ENCODE results near the gene ABCC4.

The ABCC4 gene

DNA sequence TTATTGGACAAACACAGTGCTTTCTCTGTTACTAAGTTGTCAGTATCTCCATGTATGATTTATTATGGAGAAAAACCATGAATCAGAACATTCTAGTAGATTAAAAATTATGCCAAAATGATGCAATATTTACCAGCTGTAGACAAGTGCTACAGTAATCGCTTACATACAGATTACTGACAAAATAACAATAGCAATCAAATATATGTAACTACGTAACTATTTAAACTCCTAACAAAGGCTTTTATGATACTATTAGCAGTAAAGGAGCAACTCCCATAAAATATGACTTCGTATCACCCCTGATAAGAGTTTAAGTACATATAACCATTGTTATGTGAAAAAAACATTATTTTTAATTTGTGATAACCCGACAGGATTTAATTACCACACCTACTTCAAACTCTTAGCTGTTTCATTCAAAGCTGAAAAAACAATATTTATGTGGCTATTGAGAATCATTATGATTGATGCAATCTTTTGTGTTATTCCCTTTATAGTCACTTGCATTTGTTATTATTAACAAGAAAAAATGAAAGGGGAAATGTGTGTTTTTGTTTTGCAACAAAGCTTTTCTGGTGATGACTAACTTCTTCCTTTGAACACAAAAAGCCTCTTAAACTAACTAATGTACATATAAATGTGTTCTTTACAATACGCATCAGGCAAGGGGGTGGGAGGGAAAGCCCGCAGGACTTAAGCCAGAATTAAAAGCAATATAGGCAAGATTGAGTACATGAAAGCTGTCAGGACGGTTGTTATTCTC, 147.4 kb downstream of the ABCC4 start:
- no peak for DNase-seq

DNA sequence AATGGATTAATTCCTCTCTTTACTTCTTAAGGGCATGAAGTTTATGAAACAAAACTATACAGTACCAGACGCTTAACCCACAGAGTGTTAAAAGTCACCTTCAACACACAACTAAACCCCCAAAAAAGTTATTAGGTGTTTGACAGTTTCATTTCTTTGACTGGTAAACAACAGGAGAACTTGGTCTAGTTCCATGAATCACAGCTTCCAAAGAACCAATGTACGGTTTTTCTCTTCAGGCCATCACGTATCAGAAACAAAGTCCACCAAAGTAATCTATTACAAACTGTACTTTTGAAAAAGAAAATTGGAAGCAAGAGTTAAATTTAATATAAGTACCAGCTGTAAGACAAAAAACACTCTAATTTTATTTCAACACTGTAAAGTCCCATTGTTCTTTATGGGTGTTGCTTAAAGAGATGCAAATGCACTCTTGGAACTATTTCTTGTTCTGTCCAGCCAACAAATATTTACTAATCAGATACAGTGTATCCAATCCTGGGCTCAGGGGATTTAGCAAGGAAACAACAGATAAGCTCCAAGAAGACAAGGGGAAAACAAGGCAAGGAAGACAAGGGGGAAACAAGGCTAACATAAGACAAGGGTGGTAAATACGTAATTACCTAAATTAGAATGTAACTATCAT, 149.2 kb downstream of the ABCC4 start:
- DNase-seq: no peak

DNA sequence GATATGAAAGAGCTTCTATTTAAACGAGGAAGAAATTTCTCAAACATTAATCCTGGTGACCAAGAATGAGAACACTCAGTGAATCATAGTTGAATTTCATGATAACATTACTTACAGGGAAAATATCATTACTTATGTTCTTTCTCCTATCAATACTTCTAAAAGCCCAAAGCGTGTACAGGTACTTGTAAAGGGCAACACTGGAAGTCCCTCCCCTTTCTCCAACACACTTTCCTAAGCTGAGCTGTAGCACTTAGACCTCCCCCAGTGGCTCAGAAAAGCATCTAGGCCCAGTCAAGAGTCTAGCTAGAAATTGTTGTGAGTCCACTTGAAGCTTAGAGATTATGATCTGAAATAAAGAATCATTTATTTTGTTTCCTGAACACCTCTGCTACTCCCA, 150.7 kb downstream of the ABCC4 start:
- DNase-seq: no peak

DNA sequence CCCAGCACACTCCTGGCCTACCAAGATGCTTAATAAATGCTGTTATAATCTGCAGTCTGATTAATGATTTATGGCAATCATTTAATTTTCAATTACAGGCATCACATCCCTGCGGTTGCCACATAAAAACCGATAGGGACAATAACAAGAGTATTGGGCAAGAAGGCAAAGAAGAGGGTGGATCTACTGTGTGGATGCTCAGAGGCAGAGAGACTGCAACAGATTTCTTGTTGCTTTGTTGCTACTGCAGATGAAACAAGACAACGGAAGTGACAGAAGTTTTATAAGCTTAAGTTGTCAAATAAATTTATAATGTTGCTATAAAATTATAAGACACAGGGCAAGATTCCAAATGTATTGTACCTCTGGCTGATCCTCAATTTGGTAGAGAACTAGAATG, 154.8 kb downstream of the ABCC4 start:
- DNase-seq: no peak

DNA sequence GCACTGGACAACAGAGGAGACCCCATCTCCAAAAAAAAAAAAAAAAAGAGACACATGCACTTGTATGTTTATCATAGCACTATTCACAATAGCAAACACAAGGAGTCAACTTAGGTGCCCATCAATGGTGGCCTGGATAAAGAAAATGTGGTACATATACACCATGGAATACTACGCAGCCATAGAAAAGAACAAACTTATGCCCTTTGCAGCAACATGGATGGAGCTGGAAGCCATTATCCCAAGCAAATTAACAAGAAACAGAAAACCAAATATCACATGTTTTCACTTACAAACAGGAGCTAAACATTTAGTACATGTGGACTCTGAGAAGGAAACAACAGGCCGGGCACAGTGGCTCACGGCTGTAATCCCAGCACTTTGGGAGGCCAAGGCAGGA, 155.7 kb downstream of the ABCC4 start:
- no peak for DNase-seq

DNA sequence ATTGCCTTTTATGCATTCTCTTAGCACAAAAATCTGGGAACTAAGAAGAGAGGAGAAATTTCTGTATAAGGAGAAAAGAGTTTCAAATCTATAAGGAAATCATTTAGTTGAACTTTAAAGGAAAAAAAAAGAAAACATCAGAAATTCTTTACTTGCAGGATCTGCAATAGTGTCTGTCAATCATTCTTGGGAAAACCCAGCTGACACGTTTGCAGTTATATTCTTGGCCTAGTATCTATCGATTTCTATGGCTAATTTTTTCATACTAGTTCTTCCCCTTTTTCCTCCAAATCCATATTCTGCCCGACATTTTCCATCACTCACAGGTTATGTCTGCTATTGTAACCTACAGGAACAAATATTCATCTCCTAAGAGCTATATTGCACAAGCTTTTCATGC, 160.7 kb downstream of the ABCC4 start:
- DNase-seq: no peak

DNA sequence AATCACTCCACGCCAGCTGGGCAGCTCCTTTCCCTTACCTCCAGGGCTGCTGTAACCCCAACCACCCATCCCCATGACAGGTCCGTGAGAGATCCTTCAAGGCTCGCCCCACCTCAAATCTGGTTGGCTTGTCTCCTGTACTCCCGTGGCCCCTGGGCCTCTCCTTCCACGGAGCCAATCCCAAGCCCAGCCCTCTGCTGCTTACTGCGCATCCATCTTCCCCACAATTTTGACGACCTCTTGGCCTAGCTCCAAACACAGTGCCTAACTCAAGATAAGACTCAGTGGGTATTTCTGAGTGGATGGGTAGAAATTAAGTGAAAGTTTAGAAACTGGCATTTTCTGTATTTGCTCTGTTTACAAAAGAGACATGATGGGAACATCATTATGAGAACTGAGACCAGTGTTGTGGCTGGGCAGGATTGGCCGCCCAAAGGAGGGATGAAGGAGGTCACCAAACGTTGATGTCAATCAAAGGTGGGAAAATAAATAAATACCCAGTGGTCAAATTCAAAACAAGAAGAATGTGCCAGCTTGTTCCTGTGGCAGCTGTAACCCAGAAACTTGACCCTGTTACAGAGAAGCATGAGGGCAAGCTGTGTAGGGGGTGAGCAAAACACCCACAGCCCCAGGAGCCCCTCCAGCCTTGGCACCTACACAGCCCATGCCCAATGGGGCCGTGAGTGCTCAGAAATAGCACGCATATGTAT, 162.2 kb downstream of the ABCC4 start:
- DNase-seq: no peak

DNA sequence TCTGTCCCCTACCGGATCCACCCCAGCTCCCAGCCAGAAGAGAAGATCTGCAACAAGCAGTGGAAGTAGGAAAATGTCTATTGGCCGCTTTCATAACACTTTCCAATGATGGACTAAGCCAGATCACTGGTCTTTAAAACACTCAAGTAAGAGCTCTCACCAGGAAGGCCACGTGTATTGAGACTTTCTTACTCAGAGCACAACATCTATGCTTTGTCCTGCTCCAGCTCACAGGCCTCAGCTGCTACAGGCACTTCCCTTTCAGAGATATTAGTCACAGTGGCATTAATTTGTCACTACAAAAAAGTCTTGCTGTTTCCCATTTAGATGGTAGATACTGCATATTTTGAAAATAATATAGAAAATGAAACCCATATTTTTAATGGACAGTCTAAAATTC, 164.2 kb downstream of the ABCC4 start:
- peak in 1 of 5 donors; percentile 29 for DNase-seq

DNA sequence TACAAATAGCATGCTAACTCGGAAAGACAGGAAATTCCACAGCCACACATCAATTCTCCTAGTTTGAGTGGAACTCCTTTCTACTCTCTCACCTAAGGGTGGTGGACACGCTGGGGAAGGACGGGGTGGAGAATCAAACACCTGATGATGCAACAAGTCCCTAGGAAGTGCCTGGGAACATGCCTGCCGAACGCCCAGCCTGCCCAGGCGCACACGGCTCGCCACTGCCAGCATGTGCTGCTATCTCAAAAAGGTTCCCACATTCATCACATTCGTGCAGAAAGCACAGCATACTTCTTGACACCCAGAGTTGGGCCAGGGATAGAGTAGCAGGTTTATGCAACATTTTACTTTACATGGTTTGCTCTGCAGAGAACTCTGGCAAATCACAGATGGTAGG, 164.6 kb downstream of the ABCC4 start:
- DNase-seq: no peak

DNA sequence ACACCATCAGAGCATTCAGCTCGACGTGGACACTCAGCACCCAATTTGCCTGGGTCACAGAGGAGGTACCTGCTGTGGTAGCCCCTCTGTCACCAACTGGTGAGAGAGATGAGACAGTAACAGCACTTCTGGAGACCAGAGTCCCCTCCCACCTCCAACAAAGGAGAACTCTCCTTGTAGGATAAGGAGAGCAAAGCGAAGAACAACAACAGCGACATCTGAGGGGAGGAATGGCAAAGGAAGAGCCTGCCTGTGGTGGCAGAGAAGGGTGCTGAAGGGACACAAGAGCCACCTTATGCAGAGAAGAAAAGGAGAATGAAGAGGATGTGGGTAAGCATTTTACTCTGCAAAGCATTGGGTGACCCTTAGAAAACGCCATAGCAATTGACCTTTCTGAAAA, 167.8 kb downstream of the ABCC4 start:
- no peak for DNase-seq

DNA sequence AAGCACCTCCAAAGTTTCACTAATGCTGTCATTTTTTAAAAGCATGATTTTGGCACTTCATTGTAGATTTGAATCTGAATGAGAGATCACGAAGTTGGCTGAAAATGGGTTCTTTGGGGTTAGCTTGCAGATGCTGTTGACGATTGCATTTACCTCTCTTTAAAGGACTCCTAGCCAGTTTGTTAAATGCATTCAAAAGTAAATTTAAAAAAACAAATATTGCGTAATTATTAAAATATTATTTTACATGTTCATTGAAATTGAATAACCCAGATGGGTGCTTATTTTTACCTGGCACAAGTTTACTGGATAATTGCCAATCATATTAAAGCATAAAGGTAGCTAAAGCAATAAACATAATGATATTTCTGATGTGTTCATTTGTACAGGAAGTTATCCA, 172.2 kb downstream of the ABCC4 start:
- no peak for DNase-seq

DNA sequence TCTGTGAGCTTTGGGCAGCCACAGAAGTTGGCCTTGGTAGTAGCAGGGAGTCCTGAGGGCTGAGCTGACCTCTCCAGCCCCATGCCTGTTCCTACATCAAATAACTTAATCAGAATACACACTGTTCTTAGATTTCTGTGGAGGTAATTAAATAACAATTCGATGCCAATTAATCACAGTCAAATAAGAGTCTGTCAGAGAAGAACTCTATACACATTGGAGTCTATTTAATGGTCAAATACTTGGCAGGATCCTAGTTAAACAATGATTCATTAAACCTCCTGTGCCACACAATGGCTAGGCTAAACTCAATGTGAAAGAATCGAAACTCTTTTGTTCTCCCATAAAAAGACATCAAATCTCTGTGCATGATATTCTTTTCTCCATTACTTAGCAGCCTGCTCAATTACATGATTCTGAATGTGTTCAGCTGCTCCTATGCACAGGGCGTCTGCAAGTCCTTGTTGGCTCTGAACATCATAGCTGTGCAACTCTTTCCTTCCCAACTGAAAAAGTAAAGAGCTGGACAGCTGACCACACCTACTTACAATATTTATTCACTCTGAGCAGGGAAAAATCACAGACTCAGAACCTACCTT, 173.1 kb downstream of the ABCC4 start:
- no peak for DNase-seq

DNA sequence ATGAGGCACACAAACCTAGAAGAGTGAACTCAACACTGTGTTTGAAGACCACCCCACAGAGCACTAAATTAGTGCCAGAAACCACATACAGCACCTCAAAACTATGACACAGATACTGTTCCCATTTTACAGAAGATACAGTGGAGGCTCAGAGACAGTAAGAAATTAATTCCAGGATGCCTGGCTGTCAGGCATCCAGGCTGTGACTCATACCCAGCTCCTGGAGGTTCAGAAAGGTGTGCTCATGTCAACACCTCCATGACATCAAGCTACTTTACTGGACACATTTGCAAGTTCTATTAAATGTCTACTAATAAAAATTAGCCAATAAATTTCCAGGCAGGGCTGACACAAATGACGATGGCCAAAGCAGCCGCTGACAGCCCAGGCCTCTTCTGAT, 176.3 kb downstream of the ABCC4 start:
- no peak for DNase-seq

DNA sequence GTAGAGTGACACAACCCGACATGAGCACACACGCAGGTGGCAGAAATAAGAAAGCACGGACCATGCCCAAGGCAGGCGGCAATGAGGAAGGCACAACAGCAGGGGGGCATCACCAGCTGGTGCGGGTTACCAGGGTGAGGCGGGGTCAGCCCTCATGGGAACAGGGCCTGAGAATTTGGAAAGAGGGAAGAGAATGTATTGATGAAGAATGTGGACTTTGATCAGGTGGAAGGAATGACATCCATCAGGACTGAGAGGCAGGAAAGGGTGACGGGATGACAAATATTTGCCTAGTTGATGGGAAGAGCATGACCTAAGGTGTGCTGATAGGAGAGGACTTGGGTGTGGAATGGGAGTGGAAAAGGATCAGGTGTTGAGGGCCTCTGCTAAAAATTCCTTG, 177.5 kb downstream of the ABCC4 start:
- no peak for DNase-seq

DNA sequence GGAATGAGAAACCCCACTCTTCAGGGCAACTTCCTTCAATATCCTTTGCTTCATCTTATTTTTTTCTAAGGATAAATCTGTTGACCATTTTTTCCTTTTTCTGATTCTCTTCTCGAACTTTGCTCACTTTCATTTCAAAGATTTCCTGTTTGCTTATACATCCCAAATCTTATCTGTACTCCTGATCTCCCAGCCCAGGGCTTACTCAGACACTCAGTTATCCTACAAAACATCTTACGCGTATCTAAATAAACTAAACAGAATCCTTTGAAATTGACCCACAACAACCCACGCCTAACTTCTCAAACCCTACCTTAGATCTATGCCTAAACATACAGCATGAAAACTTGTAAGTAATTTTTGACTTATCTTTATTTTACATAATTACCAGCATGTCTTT, 179.2 kb downstream of the ABCC4 start:
- no peak for DNase-seq

DNA sequence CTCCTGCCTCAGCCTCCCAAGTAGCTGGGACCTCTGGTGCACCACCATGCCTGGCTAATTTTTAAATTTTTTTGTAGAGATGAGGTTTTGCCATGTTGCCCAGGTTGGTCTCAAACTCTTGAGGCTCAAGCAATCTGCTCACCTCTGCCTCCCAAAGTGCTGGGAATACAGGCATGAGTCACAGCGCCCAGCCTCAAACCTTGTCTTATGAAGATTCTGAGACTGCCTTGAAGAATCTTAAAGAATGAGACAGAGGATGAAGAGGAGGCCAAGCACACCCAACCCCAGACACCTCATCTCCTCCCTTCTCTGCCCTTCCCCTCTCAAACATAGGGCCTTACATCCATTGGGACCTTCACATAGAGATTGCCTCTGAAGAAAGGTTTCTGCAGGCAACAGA, 179.7 kb downstream of the ABCC4 start:
- DNase-seq: no peak

DNA sequence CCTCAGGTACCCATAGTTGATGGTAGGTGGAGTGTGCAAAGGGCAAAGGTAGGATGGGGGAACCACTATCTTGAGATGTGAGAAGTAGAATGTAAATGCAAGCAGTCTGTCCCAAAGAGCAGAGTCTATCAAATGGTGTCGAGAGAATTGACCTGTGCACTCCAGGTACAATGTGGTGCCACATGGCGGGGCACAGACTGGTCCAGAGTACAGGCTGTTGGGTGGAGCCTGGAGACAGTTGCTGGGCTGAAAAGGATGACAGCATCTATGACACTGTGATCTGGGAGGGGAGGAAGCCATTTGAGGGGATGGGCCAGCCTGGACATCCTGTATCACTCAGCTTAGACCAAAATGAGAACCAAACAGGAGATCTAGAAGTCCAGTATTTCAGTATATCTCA, 180.6 kb downstream of the ABCC4 start:
- no peak for DNase-seq

DNA sequence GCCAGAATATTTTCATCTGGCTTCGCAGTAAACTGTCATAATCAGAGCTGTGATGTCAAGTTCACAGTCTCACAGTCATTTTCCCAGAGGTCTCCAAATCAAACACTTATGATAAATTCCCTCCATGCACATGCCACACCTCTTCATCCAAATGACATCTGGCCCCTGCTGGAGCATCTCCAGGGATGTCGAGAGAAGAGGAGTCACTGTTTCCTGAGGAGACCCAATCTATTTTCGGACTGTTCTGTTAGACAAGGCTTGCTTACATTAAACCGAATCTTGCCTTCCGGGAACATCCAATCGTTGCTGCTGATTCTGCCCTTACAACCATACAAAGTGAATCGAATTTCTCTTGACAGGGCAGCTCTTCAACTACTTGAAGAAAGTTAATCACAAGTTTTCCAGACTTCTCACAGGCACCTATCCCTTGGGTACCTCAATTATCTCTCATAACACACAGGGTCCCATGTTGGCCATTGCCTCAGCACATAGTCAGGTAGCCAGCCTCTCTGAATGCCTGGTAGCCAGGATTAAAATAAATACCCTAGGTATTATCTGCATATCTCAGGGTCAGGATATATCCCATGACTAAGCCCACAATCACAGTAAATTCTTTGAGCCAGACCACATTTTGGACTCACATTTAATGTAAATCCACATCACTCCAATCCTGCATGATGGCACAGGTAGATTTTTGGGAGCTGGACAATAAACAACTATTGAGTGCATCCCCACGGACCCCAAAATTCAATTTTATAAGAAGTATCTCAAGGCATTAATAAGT, 182.5 kb downstream of the ABCC4 start:
- DNase-seq: no peak

DNA sequence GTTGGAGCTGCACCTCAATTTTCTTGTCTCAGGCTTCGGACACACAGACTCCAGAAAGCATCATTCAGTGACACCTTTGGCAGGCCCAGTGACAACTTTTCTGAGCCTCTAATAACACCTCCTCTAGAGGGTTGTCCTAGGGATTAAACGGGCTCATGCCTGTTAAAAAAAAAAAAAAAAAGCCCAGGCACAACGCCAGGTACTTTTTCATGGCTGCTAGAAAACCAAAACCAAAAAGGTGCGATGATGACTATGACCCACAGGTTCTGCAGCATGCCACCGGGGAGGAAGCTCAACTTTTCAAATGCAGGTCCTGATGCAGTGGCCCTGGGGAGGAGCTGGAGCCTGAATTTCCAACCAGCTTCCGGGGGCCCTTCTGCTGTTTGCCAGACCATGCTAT, 184.2 kb downstream of the ABCC4 start:
- DNase-seq: no peak

DNA sequence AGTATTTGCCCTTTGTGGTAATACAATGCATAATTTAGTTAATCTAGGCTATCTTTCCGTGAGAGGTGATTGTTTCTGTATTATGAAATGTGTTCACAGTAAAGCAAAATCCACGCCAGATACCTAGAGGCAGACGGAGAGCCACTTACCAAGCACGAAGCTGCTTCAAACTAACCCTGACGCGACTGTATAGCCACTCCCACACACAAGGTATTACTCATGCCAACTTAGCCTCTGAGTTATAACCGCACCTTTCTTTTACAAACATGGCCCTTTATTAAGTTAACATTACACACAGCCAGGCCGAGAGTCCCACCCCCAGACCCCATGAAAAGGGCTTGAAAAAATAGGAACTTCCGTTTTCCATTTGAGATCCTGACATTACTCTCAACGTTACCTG, 185.7 kb downstream of the ABCC4 start:
- no peak for DNase-seq

DNA sequence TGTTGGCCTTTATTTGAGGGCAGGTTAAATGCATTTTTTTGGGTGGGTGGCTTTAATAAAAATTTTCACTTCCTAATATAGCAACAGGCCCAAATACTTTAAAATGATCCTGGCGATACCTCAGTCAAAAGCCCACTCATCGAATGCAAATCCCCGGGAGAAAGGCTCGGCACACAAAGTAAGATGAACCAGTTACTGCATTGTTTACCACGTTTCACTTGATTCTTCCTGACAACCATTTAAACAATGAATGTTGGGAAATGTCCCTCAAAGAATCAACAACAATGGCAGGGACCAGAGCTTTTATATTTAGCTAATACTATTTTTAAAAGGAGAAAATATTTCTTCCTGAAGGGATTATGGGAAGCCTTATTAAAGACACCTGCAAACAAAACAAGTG, 187.7 kb downstream of the ABCC4 start:
- DNase-seq: no peak

DNA sequence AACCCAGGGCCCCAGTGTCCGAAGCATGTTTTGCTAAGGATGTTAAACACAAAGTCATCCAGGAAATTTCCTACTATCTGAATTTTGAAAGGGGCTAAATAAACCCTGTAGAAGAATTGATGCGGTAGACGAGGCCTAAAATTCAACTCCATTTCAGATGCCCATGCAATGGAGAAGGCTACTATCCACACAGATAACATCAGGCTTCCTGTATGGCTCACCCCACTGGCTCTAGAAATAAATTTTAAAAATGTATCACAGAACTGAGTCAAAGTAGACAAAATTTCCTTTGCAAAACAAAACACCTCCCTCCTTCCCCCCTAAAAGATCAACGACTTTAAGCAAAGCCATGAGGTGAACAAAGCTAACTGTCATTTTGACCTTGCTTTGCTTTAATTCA, 188.4 kb downstream of the ABCC4 start:
- DNase-seq: no peak

DNA sequence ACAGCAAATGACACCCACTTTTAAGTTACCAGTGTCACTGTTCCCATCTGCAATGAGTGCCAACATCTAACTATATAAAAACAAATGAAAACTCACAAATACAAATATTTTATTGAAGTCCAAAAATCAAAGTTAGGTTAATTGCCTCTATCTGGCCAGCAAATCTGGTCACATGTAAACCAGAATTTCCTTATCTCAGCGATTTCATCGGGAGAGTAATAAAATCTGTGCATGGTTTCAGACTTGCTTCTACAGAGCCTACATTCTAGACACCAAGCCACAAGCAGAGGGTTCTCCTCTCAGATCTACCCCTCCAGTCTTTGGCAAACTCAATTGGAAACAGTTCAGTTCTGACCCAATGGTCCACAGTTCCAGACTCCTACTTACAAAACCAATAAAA, 189.6 kb downstream of the ABCC4 start:
- no peak for DNase-seq
